TTC549 (cell line): Measurements from ENCODE around the gene GYG2.
A peak's percentile ranks its signal among the peaks of the same experiment; 100 is the strongest.

Experiments
- FAIRE-seq: peaks from 2 replicates; lab custom pipeline; 2012; peaks lifted over from hg19 to GRCh38; lab: Jason Lieb, UNC

The GYG2 gene

GRCh38 chrX:2872671-2873277 lies 44.0 kb downstream of the GYG2 start:
- FAIRE-seq = peak; percentile 83

- no peak for FAIRE-seq
Observed at GRCh38 chrX:2874222-2875135, 45.7 kb downstream of the GYG2 start.

- no peak for FAIRE-seq
Observed at GRCh38 chrX:2875136-2875481, 46.4 kb downstream of the GYG2 start.

- peak; percentile 76 for FAIRE-seq
Observed at GRCh38 chrX:2875798-2876399, 47.2 kb downstream of the GYG2 start.

- FAIRE-seq = no peak
Observed at GRCh38 chrX:2878563-2878962, 49.8 kb downstream of the GYG2 start.

- FAIRE-seq = no peak
Observed at GRCh38 chrX:2879670-2880069, 50.9 kb downstream of the GYG2 start.

- FAIRE-seq = no peak
Observed at GRCh38 chrX:2883770-2884169, 55.0 kb downstream of the GYG2 start.

- peak; percentile 26 for FAIRE-seq
Observed at GRCh38 chrX:2888309-2888708, 59.6 kb downstream of the GYG2 start.

- peak; percentile 45 for FAIRE-seq
Observed at GRCh38 chrX:2889045-2889605, 60.4 kb downstream of the GYG2 start.

GRCh38 chrX:2889706-2890490 lies 61.2 kb downstream of the GYG2 start:
- FAIRE-seq = peak; percentile 94

- peak; percentile 89 for FAIRE-seq
Observed at GRCh38 chrX:2890536-2891460, 62.1 kb downstream of the GYG2 start.

GRCh38 chrX:2892816-2893215 lies 64.1 kb downstream of the GYG2 start:
- no peak for FAIRE-seq

GRCh38 chrX:2894885-2895292 lies 66.2 kb downstream of the GYG2 start:
- FAIRE-seq = peak; percentile 98

- no peak for FAIRE-seq
Observed at GRCh38 chrX:2897311-2897689, 68.6 kb downstream of the GYG2 start.

GRCh38 chrX:2897690-2898623 lies 69.2 kb downstream of the GYG2 start:
- peak; percentile 99 for FAIRE-seq

- no peak for FAIRE-seq
Observed at GRCh38 chrX:2898846-2899512, 70.2 kb downstream of the GYG2 start.

GRCh38 chrX:2901367-2902036 lies 72.8 kb downstream of the GYG2 start:
- no peak for FAIRE-seq

- FAIRE-seq = no peak
Observed at GRCh38 chrX:2902841-2903240, 74.1 kb downstream of the GYG2 start.

GRCh38 chrX:2903366-2903765 lies 74.6 kb downstream of the GYG2 start:
- FAIRE-seq = no peak
